Sigmoid colon (tissue), 3 donors: ENCODE results near the gene RAB3IL1.

Source experiments
- POLR2A ChIP-seq, 2 donors: fragments of 450-650 bp; IDR thresholded peaks; one replicate each; pipeline ENCODE4 v1.6.1; 2016; ENCODE audit warnings: antibody characterized with exemption in 2 of 2, mild to moderate bottlenecking in 2 of 2, moderate library complexity in 2 of 2
- TF ChIP-seq, protein P1 (sequence below), 4 experiments: fragments of 450-650 bp in 3 of 4; fragments of 200-600 bp in 1 of 4; IDR thresholded peaks; one replicate each; pipeline ENCODE4 v1.5.1; 2016 to 2019; ENCODE audit warnings: antibody characterized with exemption in 4 of 4, mild to moderate bottlenecking in 3 of 4, moderate library complexity in 2 of 4

- TF ChIP-seq POLR2A (IDR thresholded peaks at IDR 0.05) = no peak
- TF ChIP-seq, protein P1, sequence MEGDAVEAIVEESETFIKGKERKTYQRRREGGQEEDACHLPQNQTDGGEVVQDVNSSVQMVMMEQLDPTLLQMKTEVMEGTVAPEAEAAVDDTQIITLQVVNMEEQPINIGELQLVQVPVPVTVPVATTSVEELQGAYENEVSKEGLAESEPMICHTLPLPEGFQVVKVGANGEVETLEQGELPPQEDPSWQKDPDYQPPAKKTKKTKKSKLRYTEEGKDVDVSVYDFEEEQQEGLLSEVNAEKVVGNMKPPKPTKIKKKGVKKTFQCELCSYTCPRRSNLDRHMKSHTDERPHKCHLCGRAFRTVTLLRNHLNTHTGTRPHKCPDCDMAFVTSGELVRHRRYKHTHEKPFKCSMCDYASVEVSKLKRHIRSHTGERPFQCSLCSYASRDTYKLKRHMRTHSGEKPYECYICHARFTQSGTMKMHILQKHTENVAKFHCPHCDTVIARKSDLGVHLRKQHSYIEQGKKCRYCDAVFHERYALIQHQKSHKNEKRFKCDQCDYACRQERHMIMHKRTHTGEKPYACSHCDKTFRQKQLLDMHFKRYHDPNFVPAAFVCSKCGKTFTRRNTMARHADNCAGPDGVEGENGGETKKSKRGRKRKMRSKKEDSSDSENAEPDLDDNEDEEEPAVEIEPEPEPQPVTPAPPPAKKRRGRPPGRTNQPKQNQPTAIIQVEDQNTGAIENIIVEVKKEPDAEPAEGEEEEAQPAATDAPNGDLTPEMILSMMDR (IDR thresholded peaks at IDR 0.05) = no peak
Measured at GRCh38 chr11:61916737-61917333, 531 bp downstream of the RAB3IL1 start.
